ENCODE results near the gene NF2. TPM values are rescaled to one million over a fixed set of nuclear protein-coding genes. Genes with fewer than 3 reads are reported as not detected.

NF2 gene
- total and polyA plus RNA-seq, 3 experiments from 2014 or later: 21.4 to 53.3 (median 51.6) TPM

- no peak overlapping the region for H3K27ac Mint-ChIP-seq
Measured at GRCh38 chr22:29693671-29694070, 90.2 kb downstream of the NF2 start.

DNA sequence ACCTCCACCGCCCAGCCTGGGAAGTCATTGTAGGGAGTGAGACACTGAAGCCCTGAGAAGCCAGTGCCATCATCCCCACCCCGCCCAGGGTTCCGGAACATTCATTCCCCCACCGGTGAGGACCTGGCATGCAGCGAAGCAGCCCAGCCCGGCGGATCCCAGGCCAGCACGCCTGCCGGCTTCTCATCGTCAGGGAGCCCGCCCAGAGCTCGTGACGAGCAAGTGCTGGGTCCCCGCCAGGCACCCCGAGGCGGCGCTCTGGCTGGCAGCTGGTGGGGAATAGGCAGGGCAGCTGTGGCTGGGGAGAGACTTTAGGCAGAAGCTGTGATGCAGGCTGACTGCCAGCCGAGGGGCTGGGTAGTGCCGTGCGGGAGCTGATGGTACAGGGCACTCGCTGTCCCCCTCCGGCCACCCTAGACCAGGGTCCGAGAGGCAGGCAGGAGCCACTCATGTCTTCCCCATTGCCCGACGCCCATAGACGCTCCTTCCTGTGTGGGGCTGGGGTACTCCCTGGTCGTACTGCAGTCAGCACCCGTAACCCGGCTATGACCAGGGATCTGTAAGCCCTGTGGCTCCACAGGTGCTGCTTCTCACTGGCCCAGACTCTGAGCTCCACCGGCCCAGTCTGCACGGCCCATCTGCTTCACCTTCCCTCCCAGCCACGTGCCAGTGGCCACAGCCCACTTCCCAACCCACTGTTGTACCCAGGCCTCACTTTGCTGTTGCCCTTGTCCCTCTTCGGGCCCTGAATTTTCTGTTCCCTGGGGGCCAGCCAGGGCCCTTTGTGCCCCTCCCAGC lies 91.9 kb downstream of the NF2 start:
- Histone ChIP-seq H3K9me3 (ENCODE audit: low read length) (no peaks in the 10 kb centered on the region), H3K4me1 (ENCODE audit: insufficient read depth, low read length) (peaks cover 12% of the 10 kb centered on the region), H3K27me3 (ENCODE audit: insufficient read depth, low read length, poor library complexity, severe bottlenecking) (no peaks in the 10 kb centered on the region), H3K4me3 (ENCODE audit: low read length) (no peak overlapping the region), H3K36me3 (ENCODE audit: insufficient read depth, low read length) (no peaks in the 10 kb centered on the region), H3K27ac (ENCODE audit: low read depth, low read length) (no peak overlapping the region)
- H3K9me3 Mint-ChIP-seq: no peaks in the 10 kb centered on the region
- H3K36me3 Mint-ChIP-seq: peaks cover 8 to 60% (median 17%) of the 10 kb centered on the region in 3 donors
- POLR2A ChIA-PET: no interaction called here
- DNase-seq: no peak
- CTCF ChIA-PET: no interaction called here
- no peaks in the 10 kb centered on the region for H3K27me3 Mint-ChIP-seq
- peaks cover 0 to 2% (median 0%) of the 10 kb centered on the region in 3 donors for H3K4me1 Mint-ChIP-seq
- no peak overlapping the region for H3K4me3 Mint-ChIP-seq
- peak overlapping the region in 1 of 8 donors; percentile 3 for H3K27ac Mint-ChIP-seq

More at GRCh38 chr22:29693671-29694070, 90.2 kb downstream of the NF2 start:
- Histone ChIP-seq H3K9me3 (ENCODE audit: low read length) (no peaks in the 10 kb centered on the region), H3K27me3 (ENCODE audit: insufficient read depth, low read length, poor library complexity, severe bottlenecking) (no peaks in the 10 kb centered on the region), H3K36me3 (ENCODE audit: insufficient read depth, low read length) (no peaks in the 10 kb centered on the region), H3K4me3 (ENCODE audit: low read length) (no peak overlapping the region), H3K4me1 (ENCODE audit: insufficient read depth, low read length) (peaks cover 11% of the 10 kb centered on the region), H3K27ac (ENCODE audit: low read depth, low read length) (no peak overlapping the region)
- ChIA-PET POLR2A (no interaction called here), CTCF (no interaction called here)
- DNase-seq: no peak
- Mint-ChIP-seq H3K4me3 (no peak overlapping the region), H3K27me3 (no peaks in the 10 kb centered on the region), H3K36me3 (peaks cover 8 to 70% (median 20%) of the 10 kb centered on the region in 3 donors), H3K9me3 (no peaks in the 10 kb centered on the region), H3K4me1 (peaks cover 0 to 5% (median 2%) of the 10 kb centered on the region in 3 donors)

- no peaks in the 10 kb centered on the region for H3K27me3 ChIP-seq (ENCODE audit: insufficient read depth, low read length, poor library complexity, severe bottlenecking)
- Mint-ChIP-seq H3K36me3 (peaks cover 8 to 48% (median 14%) of the 10 kb centered on the region in 3 donors), H3K9me3 (no peaks in the 10 kb centered on the region), H3K27me3 (peaks cover 0 to 7% of the 10 kb centered on the region in 2 donors), H3K27ac (no peak overlapping the region), H3K4me1 (peaks cover 0 to 3% (median 0%) of the 10 kb centered on the region in 3 donors), H3K4me3 (no peak overlapping the region)
- peaks cover 20% of the 10 kb centered on the region for H3K4me1 ChIP-seq (ENCODE audit: insufficient read depth, low read length)
- H3K4me3 ChIP-seq (ENCODE audit: low read length): no peak overlapping the region
- ChIA-PET POLR2A (no interaction called here), CTCF (no interaction called here)
- no peak overlapping the region for H3K27ac ChIP-seq (ENCODE audit: low read depth, low read length)
- no peaks in the 10 kb centered on the region for H3K36me3 ChIP-seq (ENCODE audit: insufficient read depth, low read length)
- no peaks in the 10 kb centered on the region for H3K9me3 ChIP-seq (ENCODE audit: low read length)
- no peak for DNase-seq
Measured at GRCh38 chr22:29697853-29698598, 94.6 kb downstream of the NF2 start.

DNA sequence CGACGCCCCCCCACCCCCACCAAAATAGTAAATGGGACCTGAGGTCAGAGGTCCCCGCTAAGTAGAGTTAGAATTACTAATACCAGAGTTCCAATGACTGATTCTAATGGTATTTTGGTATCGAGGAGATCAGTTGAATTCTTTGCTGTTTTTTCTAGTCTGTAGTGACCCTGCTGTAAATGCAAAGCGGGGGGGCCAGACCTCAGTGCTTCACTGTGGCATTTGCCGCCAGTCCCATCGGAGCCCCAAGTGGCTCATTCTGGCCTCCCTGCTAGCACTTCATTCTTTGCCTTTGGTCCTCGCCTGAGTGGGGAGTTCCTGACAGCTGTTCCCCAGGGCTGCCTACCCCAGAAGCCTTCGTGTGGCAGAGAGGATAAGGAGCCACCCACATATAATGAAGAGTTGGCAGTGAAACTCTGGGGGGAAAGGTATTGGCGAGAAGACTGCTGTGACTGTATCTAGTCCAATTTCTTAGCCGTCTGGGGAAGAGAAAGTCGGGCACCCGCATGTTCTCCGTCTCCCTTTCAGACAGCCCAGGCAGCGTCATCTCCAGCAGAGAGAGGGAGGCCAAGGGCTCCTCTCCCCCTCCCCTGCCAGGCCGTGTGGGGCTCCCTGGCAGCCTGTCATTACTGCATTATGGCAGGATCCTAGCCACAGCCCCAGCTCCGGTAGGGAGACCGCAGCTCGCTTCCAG lies 96.9 kb downstream of the NF2 start:
- Histone ChIP-seq H3K27me3 (ENCODE audit: insufficient read depth, low read length, poor library complexity, severe bottlenecking) (no peaks in the 10 kb centered on the region), H3K9me3 (ENCODE audit: low read length) (no peaks in the 10 kb centered on the region), H3K27ac (ENCODE audit: low read depth, low read length) (no peak overlapping the region), H3K4me1 (ENCODE audit: insufficient read depth, low read length) (peaks cover 20% of the 10 kb centered on the region), H3K4me3 (ENCODE audit: low read length) (no peak overlapping the region), H3K36me3 (ENCODE audit: insufficient read depth, low read length) (no peaks in the 10 kb centered on the region)
- peaks cover 0 to 25% (median 7%) of the 10 kb centered on the region in 3 donors for H3K36me3 Mint-ChIP-seq
- no peak for DNase-seq
- no peaks in the 10 kb centered on the region for H3K9me3 Mint-ChIP-seq
- POLR2A ChIA-PET: no interaction called here
- no peak overlapping the region for H3K4me3 Mint-ChIP-seq
- peaks cover 0 to 3% (median 0%) of the 10 kb centered on the region in 3 donors for H3K4me1 Mint-ChIP-seq
- peaks cover 7 to 10% of the 10 kb centered on the region in 2 donors for H3K27me3 Mint-ChIP-seq
- no peak overlapping the region for H3K27ac Mint-ChIP-seq
- CTCF ChIA-PET: no interaction called here

DNA sequence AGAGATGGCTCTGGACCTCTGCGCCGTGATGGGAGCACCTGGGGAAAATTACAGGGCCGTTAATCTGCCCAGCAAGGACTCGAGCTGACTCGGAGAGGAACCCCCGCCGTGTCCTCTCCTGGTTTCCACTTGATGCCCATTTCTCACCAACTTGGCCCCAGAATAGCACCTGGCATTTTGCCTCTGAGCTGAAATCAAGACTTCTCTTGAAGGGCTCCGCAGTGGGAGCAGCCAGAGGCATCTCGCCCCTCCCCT lies 97.4 kb downstream of the NF2 start:
- H3K36me3 Mint-ChIP-seq: peaks cover 0 to 20% (median 7%) of the 10 kb centered on the region in 3 donors
- no peak overlapping the region for H3K4me3 ChIP-seq (ENCODE audit: low read length)
- no peak overlapping the region for H3K4me3 Mint-ChIP-seq
- no peak overlapping the region for H3K27ac Mint-ChIP-seq
- no peaks in the 10 kb centered on the region for H3K27me3 ChIP-seq (ENCODE audit: insufficient read depth, low read length, poor library complexity, severe bottlenecking)
- CTCF ChIA-PET: interaction anchor here (1.0 kb wide), 1 partner anchor 15 kb away, joined by 3 read pairs; no protein-coding TSS in a partner anchor
- no peaks in the 10 kb centered on the region for H3K9me3 Mint-ChIP-seq
- H3K9me3 ChIP-seq (ENCODE audit: low read length): no peaks in the 10 kb centered on the region
- H3K27ac ChIP-seq (ENCODE audit: low read depth, low read length): no peak overlapping the region
- H3K27me3 Mint-ChIP-seq: peaks cover 7 to 10% of the 10 kb centered on the region in 2 donors
- H3K36me3 ChIP-seq (ENCODE audit: insufficient read depth, low read length): no peaks in the 10 kb centered on the region
- H3K4me1 Mint-ChIP-seq: peaks cover 0 to 3% (median 0%) of the 10 kb centered on the region in 3 donors
- no peak for DNase-seq
- peaks cover 20% of the 10 kb centered on the region for H3K4me1 ChIP-seq (ENCODE audit: insufficient read depth, low read length)
- POLR2A ChIA-PET: no interaction called here

GRCh38 chr22:29701155-29701999 lies 97.9 kb downstream of the NF2 start:
- H3K27ac Mint-ChIP-seq: no peak overlapping the region
- no peaks in the 10 kb centered on the region for H3K27me3 ChIP-seq (ENCODE audit: insufficient read depth, low read length, poor library complexity, severe bottlenecking)
- ChIA-PET POLR2A (no interaction called here), CTCF (interaction anchor here (1.0 kb wide), 1 partner anchor 14 kb away, joined by 3 read pairs; no protein-coding TSS in a partner anchor)
- no peak overlapping the region for H3K4me3 Mint-ChIP-seq
- no peak overlapping the region for H3K27ac ChIP-seq (ENCODE audit: low read depth, low read length)
- peaks cover 20% of the 10 kb centered on the region for H3K4me1 ChIP-seq (ENCODE audit: insufficient read depth, low read length)
- H3K4me1 Mint-ChIP-seq: peaks cover 0 to 3% (median 0%) of the 10 kb centered on the region in 3 donors
- H3K36me3 Mint-ChIP-seq: peaks cover 0 to 15% (median 6%) of the 10 kb centered on the region in 3 donors
- no peak overlapping the region for H3K4me3 ChIP-seq (ENCODE audit: low read length)
- peaks cover 7 to 10% of the 10 kb centered on the region in 2 donors for H3K27me3 Mint-ChIP-seq
- H3K36me3 ChIP-seq (ENCODE audit: insufficient read depth, low read length): no peaks in the 10 kb centered on the region
- no peaks in the 10 kb centered on the region for H3K9me3 ChIP-seq (ENCODE audit: low read length)
- DNase-seq: no peak
- no peaks in the 10 kb centered on the region for H3K9me3 Mint-ChIP-seq

DNA sequence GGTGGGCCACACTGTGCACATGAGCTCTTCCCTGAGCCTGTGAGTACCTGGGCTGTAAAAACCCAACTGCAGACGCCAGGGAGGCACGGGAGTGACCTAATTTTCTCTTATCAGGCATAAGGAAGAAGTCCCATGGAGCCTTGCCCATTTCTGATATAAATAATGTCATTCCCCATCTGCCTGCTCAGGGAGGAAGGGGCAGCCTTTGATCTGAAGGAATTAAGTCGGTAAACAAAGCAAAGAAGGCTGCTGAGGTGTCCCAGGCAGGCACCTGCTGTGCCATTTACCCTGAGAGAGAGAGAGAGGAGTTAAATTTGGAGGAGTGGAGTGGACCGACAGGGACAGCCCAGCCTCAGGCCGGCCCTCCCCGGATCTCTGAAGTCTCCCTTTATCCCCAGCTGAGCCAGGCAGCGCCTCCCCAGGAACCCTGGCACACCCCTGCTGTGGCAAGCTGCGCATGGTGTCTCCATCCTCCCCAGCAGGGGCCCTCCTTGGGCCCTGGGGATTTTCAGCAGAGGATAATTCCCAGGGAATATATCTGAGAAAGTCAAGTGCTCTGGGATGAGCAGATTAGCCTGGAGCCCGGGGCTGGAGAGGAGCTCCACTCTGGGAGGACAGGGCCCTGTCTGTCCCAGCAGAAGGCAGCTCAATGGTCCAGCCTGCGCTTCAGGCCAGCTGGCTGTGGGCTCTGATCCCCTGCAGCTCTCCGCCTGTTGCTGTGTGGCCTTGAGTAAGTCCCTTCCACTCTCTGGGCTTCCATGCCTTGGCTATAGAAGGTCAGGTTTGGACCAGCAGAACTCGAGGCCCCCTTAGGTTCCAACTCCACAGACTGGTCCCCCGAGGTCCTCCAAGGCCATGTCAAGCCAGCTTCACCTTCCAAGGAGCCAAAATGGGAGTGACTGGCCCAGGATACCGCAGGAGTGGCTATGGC lies 98.8 kb downstream of the NF2 start:
- Mint-ChIP-seq H3K27me3 (peaks cover 7 to 13% of the 10 kb centered on the region in 2 donors), H3K4me1 (peaks cover 0 to 3% (median 0%) of the 10 kb centered on the region in 3 donors), H3K9me3 (no peaks in the 10 kb centered on the region), H3K4me3 (peak overlapping the region in 1 of 7 donors; percentile 27), H3K27ac (peak overlapping the region in 1 of 8 donors; percentile 43), H3K36me3 (peaks cover 0 to 9% (median 3%) of the 10 kb centered on the region in 3 donors)
- Histone ChIP-seq H3K4me3 (ENCODE audit: low read length) (no peak overlapping the region), H3K27me3 (ENCODE audit: insufficient read depth, low read length, poor library complexity, severe bottlenecking) (no peaks in the 10 kb centered on the region), H3K27ac (ENCODE audit: low read depth, low read length) (no peak overlapping the region), H3K36me3 (ENCODE audit: insufficient read depth, low read length) (no peaks in the 10 kb centered on the region), H3K4me1 (ENCODE audit: insufficient read depth, low read length) (peaks cover 20% of the 10 kb centered on the region), H3K9me3 (ENCODE audit: low read length) (no peaks in the 10 kb centered on the region)
- DNase-seq: no peak
- POLR2A ChIA-PET: no interaction called here
- CTCF ChIA-PET: interaction anchor here (1.0 kb wide), 1 partner anchor 13 kb away, joined by 3 read pairs; no protein-coding TSS in a partner anchor
